HCEC 1CT (cell line): ENCODE data around the gene MESP1.

Experiments
- DNase-seq: peaks from one replicate; pipeline ENCODE4 v3.0.0-alpha.2; 2017

Gene MESP1

DNA sequence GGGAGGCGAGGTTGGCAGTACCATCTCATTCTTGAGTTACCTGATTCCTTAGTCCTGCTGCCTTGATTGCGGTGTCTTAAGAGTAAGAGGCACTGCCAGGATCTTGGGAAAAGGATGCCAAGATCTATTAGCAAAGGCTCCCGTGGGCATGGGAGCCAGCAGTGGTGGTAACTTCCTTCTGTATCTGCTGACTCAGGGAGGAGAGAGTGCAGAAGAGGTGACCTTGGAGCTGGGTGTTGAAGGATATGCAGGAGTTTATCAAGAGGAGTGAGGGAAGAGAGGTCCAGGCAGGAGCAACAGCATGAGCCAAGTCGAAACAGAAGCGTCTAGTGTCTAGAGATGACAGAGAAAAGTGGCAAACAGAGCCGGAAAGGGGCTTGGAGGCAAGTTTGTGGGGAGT is 29.6 kb upstream of the MESP1 start:
- DNase-seq: no peak

GRCh38 chr15:89778861-89779260 is 27.8 kb upstream of the MESP1 start:
- DNase-seq: no peak

DNA sequence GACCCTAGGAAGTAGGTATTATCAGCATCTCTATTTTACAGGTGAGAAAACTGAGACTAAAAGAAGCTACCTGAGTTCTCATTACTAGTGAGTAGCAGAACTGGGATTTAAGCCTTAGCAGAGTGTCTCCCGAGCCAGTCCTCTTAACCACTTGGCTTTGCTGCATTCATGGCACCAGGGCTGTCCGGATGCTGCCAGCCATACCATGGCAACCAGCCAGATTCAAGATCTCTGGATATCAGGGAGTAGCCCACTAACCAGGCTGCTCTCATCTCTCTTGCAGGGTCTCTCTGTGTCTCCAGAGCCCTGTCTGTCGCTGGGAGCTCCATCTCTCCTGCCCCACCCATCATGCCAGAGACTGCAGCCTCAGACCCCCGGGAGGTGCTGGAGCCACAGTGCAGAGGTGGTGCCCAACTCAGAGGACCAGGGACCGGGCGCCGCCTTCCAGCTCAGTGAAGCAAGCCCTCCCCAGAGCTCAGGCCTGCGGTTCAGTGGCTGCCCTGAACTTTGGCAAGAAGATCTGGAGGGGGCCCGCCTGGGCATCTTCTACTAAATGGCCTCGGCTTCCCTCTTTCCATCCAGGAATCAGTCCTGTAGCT is 26.8 kb upstream of the MESP1 start:
- DNase-seq: no peak

- no peak for DNase-seq
Observed at GRCh38 chr15:89777073-89777751, 26.2 kb upstream of the MESP1 start.

GRCh38 chr15:89776274-89777072 is 25.4 kb upstream of the MESP1 start, which contains the start of gene MESP2:
Gene MESP2, plus strand, starts transcription at chr15:89776332. Its CDS starts 26 bp downstream, at chr15:89776358.
- peak; percentile 82 for DNase-seq

DNA sequence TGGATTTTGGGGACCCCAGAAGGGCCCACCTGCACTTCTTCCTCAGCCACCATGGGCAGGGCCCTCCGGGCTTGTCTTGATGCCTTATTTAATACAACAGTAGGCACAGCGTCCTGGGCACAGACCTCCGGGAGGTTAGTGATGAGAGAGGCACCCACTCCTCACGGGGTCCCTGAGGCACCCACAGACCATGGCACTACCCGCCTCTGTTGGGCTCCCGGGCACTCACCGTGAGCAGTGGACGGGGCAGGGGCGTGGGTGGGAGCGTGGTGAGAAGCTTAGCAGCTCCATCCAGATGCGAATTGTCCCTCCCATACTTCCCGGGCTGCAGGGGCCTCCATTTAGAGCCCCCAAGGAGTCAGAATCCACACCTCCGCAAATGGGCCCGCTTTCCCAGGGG is 24.8 kb upstream of the MESP1 start:
- no peak for DNase-seq

- no peak for DNase-seq
Observed at GRCh38 chr15:89774492-89774891, 23.4 kb upstream of the MESP1 start.

GRCh38 chr15:89772932-89773583 is 22.0 kb upstream of the MESP1 start:
- DNase-seq: peak; percentile 27

GRCh38 chr15:89770041-89770440 is 19.0 kb upstream of the MESP1 start:
- no peak for DNase-seq

- no peak for DNase-seq
Observed at GRCh38 chr15:89769366-89769765, 18.3 kb upstream of the MESP1 start.

DNA sequence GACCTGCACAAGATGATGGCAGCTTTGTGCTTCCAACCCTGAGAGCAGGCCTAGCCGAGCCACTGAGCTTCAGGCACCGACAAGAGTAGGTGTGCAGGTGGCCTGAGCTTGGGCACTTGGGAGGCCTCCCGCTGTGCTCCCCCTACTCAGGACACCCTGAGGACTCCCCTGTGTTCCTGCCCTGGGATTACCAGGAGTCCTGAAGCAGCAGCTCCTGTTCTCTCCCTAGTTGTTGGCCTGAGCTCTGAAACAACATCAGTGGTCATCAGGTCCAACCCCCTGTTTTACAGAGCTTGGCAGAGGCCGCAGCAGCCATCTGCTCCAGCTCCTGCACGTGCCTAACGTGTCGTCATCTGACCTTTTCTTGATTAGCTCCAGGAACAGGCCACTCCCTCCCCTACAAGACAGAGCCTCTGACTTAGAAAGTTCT is 17.0 kb upstream of the MESP1 start:
- no peak for DNase-seq

GRCh38 chr15:89767411-89767915 is 16.4 kb upstream of the MESP1 start:
- DNase-seq: no peak

DNA sequence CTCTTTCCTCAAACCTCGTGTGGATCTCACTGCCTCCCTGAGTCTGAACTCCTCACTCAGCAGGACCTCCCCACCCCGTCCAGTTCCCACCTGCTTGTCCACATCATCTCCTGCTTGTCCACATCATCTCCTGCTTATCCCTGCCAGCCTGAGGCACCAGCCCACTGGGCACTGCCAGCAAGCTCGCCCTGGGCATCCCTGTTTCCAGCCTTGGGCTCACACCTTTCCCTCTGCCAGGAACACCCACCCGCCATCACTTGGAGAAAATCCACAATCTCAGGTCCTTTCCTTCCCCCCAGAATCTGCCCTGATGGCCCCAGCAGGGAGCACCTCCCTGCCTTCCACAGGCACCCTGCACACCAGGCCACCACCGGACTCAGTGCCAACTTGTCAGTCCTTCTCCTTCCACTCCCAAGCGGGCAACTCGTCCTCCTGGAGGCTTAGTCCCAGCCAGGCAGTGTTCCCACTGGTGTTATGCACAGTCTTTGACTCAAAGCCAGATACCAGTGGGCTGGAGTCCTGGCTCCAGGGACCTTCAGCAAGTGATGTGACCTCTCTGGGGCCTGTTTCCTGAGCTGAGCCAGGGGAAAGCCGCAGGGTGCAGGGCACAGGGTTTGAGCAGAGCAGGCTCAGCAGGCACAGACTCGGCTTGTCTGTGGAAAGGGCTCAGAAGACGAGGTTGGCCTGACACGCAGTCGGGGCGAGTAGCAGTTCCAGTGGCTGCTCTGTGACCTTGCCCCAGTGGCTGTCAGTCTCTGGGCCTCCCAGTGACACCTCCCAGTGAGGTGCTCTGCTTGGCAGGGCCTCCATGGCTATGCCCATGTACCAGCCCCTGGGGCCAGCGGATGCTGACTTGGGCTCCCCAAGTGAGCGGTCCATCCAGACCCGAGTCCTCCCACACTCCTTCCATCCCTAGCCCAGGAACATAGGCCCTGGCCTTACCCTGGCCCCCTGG is 15.6 kb upstream of the MESP1 start:
- DNase-seq: no peak

DNA sequence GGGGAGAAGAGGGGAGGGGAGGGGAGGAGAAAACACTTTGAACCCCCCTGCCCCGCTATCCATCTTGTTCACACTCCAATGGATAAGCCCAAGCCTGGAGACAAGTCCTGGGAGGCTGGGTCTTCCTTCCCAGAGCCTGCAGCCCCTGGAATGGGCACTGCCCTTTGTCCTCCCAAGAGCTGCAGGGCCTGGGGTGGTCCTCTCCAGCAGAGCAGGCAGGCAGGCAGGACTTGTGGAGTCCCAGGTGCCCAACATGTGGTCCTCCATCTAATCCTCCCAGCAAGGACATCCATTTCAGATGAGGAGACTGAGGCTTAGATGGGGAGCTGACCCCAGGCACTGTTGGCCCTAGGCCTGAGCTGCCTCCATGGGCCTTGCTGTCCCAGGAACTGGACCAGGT is 14.6 kb upstream of the MESP1 start:
- no peak for DNase-seq

DNA sequence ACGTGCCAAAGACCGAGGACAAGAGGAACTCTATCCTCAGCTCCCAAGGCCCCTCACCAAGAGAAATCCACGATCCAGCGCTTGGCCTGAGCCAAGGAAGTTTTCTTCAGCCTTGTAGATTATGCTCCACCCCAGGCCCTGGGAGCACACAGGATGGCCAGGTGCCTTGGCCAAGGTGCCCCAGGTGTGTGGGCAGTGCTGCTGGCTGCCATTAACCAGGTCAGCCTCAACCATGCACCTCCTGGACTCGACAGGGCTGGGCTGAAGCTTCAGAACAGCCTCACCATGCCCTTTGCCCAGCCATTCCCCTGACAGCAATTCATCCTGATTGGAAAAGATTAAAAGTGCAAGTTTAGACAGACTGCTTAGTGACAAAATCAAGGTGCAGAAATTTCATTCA is 10.9 kb upstream of the MESP1 start:
- DNase-seq: no peak

GRCh38 chr15:89761009-89761831 is 10.2 kb upstream of the MESP1 start:
- DNase-seq: no peak

DNA sequence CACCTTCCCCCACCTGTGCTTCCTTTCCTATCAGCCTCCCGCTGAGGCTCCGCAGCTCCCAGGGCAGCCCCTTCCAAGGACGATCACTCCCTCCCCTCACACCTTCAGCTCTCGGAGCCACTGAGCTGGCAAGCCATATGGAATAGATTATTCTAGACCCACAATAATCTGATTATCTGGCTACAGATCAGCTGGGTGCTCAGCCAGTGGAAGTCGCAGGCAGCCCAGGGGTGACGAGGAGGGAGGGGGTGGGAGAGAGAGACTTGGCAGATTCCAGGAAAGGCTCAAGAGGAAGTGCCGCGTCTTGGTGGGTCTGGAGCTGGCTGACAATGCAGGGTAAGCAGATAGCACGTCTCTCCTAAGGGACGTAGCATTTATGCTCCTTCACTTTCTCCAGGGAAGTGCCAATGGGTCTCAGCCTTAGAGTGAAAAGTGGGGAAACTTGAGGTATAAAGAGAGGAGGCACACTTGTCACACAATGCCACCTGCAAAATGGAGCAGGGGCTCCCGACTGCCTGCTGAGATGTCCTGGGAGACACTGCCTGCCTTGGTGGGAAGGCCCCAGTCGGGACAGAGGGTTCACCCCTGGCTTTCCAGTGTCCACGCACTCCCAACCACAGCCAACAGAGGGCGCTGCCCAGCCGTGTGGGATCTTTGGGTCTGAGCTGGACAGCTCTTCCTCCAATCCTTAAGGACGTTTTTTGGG is 9.4 kb upstream of the MESP1 start:
- DNase-seq: peak; percentile 34

GRCh38 chr15:89759835-89760234 is 8.8 kb upstream of the MESP1 start:
- DNase-seq: no peak

GRCh38 chr15:89758981-89759380 is 7.9 kb upstream of the MESP1 start:
- no peak for DNase-seq

- no peak for DNase-seq
Observed at GRCh38 chr15:89758283-89758682, 7.2 kb upstream of the MESP1 start.
